Hematopoietic multipotent progenitor cell treated with erythropoietin and hydrocortisone succinate and interleukin-3 and kit ligand, for 6 days (in vitro differentiated cells): ENCODE results near the gene GSTP1.
A peak's percentile ranks its signal among the peaks of the same experiment; 100 is the strongest.
"Not testable (repeated sequence)": the region's sequence is repeated elsewhere in the genome, so short reads cannot be mapped to it uniquely, and the experiment has no call there.

ENCODE experiments used
- DNase-seq: peaks from one replicate; pipeline ENCODE4 v3.0.0-alpha.2; 2015

Gene GSTP1

GRCh38 chr11:67564230-67564629, 19.4 kb upstream of the GSTP1 start:
- no peak for DNase-seq

- peak; percentile 23 for DNase-seq
These were observed 12.2 kb upstream of the GSTP1 start for GRCh38 chr11:67571443-67571842.

GRCh38 chr11:67572305-67572704, 11.3 kb upstream of the GSTP1 start:
- DNase-seq = no peak

- peak; percentile 75 for DNase-seq
These were observed 10.7 kb upstream of the GSTP1 start for GRCh38 chr11:67572747-67573419.

- DNase-seq = no peak
These were observed 8.7 kb upstream of the GSTP1 start for GRCh38 chr11:67574938-67575337.

GRCh38 chr11:67576735-67577475, 6.7 kb upstream of the GSTP1 start:
- DNase-seq = peak; percentile 30

- no peak for DNase-seq
These were observed 5.7 kb upstream of the GSTP1 start for GRCh38 chr11:67577951-67578350.

GRCh38 chr11:67581469-67581868, 2.1 kb upstream of the GSTP1 start:
- no peak for DNase-seq

GRCh38 chr11:67582011-67582410, 1.6 kb upstream of the GSTP1 start:
- DNase-seq = no peak

- DNase-seq = peak; percentile 63
These were observed 731 bp downstream of the GSTP1 start for GRCh38 chr11:67584205-67584880.

- DNase-seq = no peak
These were observed 1.6 kb downstream of the GSTP1 start for GRCh38 chr11:67584881-67585873.

- no peak for DNase-seq
These were observed 2.3 kb downstream of the GSTP1 start for GRCh38 chr11:67585911-67586310.

GRCh38 chr11:67586568-67587250, 3.1 kb downstream of the GSTP1 start:
- no peak for DNase-seq

- DNase-seq = no peak
These were observed 4.5 kb downstream of the GSTP1 start for GRCh38 chr11:67588136-67588503.

- not testable (repeated sequence) for DNase-seq
These were observed 5.3 kb downstream of the GSTP1 start for GRCh38 chr11:67588899-67589415.

- no peak for DNase-seq
These were observed 9.4 kb downstream of the GSTP1 start for GRCh38 chr11:67592880-67593564.

- DNase-seq = no peak
These were observed 9.9 kb downstream of the GSTP1 start for GRCh38 chr11:67593565-67593905.

- DNase-seq = no peak
These were observed 10.9 kb downstream of the GSTP1 start for GRCh38 chr11:67594480-67594879.

GRCh38 chr11:67596753-67597300, 13.2 kb downstream of the GSTP1 start:
- DNase-seq = no peak

GRCh38 chr11:67597458-67597857, 13.8 kb downstream of the GSTP1 start:
- DNase-seq = not testable (repeated sequence)

GRCh38 chr11:67597963-67598362, 14.4 kb downstream of the GSTP1 start:
- DNase-seq = not testable (repeated sequence)
